Panc1 (cell line): ENCODE measurements around the gene CREB5. TPM values are rescaled to one million over a fixed set of nuclear protein-coding genes. Genes with fewer than 3 reads are reported as not detected.
A peak's percentile ranks its signal among the peaks of the same experiment; 100 is the strongest.

ENCODE experiments used
- ATAC-seq: fragments of 200-7000 bp; cut with Tn5 transposase; 2 replicates; pipeline ENCODE4 v1.9.1; 2020; ENCODE audit warnings: mild to moderate bottlenecking, moderate library complexity
- BruUV-seq: library from RNA; stranded (reverse); fragments of 400-500 nt; replicated peaks from 2 replicates; lab custom pipeline; 2021; lab: Mats Ljungman, UMichigan
- CTCF ChIA-PET: fragments of 300-600 bp; sonication (Branson Sonifier 250); formaldehyde crosslinking; loops from one replicate; lab custom pipeline; 2022; ENCODE audit warnings: antibody characterized with exemption; lab: Charles Lee
- POLR2A ChIA-PET: fragments of 300-600 bp; sonication (Branson Sonifier 250); formaldehyde crosslinking; loops from one replicate; lab custom pipeline; 2022; ENCODE audit warnings: antibody characterized with exemption; lab: Charles Lee
- DNase-seq: peaks from one replicate; pipeline ENCODE4 v3.0.0-alpha.2; 2010; ENCODE audit warnings: low read depth, low spot score
- H3K27ac ChIP-seq: 2 replicates; pipeline ENCODE4 v1.5.1; 2011; ENCODE audit warnings: mild to moderate bottlenecking, low read length, inconsistent platforms
- H3K27me3 ChIP-seq: fragments of 200-500 bp; sonication (Bioruptor generic); 2 replicates; pipeline ENCODE4 v1.6.0; 2014; ENCODE audit warnings: low read length, inconsistent platforms; ENCODE audit not compliant: control insufficient read depth, insufficient read depth
- H3K36me3 ChIP-seq: fragments of 200-500 bp; sonication (Bioruptor generic); 2 replicates; pipeline ENCODE4 v1.5.1; 2014; ENCODE audit warnings: inconsistent platforms, mild to moderate bottlenecking, low read length, moderate library complexity; ENCODE audit not compliant: control insufficient read depth, insufficient read depth
- H3K4me1 ChIP-seq: 2 replicates; pipeline ENCODE4 v1.5.1; 2011; ENCODE audit warnings: inconsistent platforms, mild to moderate bottlenecking, low read length, moderate library complexity; ENCODE audit not compliant: control insufficient read depth, insufficient read depth
- H3K4me3 ChIP-seq, 2 experiments: 2 replicates each; pipeline ENCODE4 v1.5.1; 2011 to 2012; ENCODE audit warnings: low read depth in 2 of 2, low read length in 2 of 2, mild to moderate bottlenecking in 2 of 2, inconsistent platforms in 1 of 2, moderate library complexity in 1 of 2
- H3K9me3 ChIP-seq: fragments of 200-500 bp; sonication (Bioruptor generic); 2 replicates; pipeline ENCODE4 v1.5.1; 2014; ENCODE audit warnings: low read depth, mild to moderate bottlenecking, inconsistent platforms, low read length, moderate library complexity; ENCODE audit not compliant: control insufficient read depth, insufficient read depth
- POLR2AphosphoS5 ChIP-seq: IDR thresholded peaks from 2 replicates; pipeline ENCODE4 v1.6.1; 2012; ENCODE audit warnings: mild to moderate bottlenecking, low read depth, low read length, moderate library complexity
- SIN3A ChIP-seq: IDR thresholded peaks from 2 replicates; pipeline ENCODE4 v1.6.1; 2012; ENCODE audit warnings: low read depth, mild to moderate bottlenecking, low read length, moderate library complexity, borderline replicate concordance; ENCODE audit not compliant: insufficient read depth
- TCF7L2 ChIP-seq: IDR thresholded peaks from 2 replicates; pipeline ENCODE4 v1.6.1; 2011; ENCODE audit warnings: mild to moderate bottlenecking, low read depth, low read length, inconsistent platforms
- in situ Hi-C: cut with HindIII; loops from 2 replicates; pipeline ENCODE4 v1.10.0; 2016; ENCODE audit warnings: low sequenced_read_pairs, low pct_unique_long_range_greater_than_20kb
- intact Hi-C: fragments of 100-400 bp; cut with micrococcal nuclease; formaldehyde crosslinking; loops from one replicate; pipeline ENCODE4 v1.10.0; 2022; ENCODE audit not compliant: unreplicated experiment
- total RNA-seq: library from RNA; stranded (reverse); gene quantifications from one replicate; pipeline ENCODE4 v1.2.1, GENCODE V29; 2021; ENCODE audit not compliant: unreplicated experiment
- TF ChIP-seq, protein P1 (sequence below), 2 experiments: IDR thresholded peaks; 2 replicates each; pipeline ENCODE4 v1.6.1; 2011 to 2012; ENCODE audit warnings: low read depth in 2 of 2, control low read depth in 1 of 2, low read length in 1 of 2, mild to moderate bottlenecking in 1 of 2, moderate library complexity in 1 of 2; ENCODE audit not compliant: insufficient read depth in 1 of 2
- TF ChIP-seq, protein P2 (sequence below): fragments of 450-650 bp; IDR thresholded peaks from 2 replicates; pipeline ENCODE4 v1.5.1; 2017; ENCODE audit warnings: mild to moderate bottlenecking

Gene CREB5
- total RNA-seq, 1 experiment from 2014 or later = 3.1 TPM

DNA sequence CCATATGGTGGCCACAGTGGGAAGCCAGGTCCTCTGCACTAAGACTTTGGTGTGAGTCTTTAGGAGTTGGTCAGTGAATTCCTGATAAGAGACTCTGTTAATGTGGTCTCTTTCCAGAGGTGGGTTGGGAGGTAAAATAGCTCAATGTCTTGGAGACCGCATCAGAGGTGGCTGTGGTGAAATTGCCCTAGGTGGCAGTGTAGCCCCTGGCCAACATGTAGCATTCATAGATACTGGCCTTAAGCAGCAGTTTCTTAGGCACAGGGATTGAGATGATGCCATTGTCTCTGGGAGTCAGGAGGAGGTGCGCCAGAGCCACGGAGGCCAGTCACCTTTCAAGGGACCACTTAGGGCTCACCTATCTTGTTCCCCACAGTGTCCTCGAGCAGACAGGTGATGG is 202.8 kb downstream of the CREB5 start:
- CTCF ChIA-PET = interaction anchor here (0.6 to 1.0 kb wide), 2 partner anchors 266 to 307 kb away, joined by 3 to 4 read pairs; no protein-coding TSS in a partner anchor
- POLR2A ChIA-PET = no interaction called here
- no TSS peak for BruUV-seq
- H3K27me3 ChIP-seq = no peaks in the 10 kb centered on the region
- no peaks in the 10 kb centered on the region for H3K36me3 ChIP-seq
- no peaks in the 10 kb centered on the region for H3K9me3 ChIP-seq
- no peak for DNase-seq
- in situ Hi-C loops = no loop called here
- peak; percentile 66; the same call in 1 of the 2 replicates for ATAC-seq
- TF ChIP-seq SIN3A = no peak
- no peak for TF ChIP-seq TCF7L2
- TF ChIP-seq, protein P1, sequence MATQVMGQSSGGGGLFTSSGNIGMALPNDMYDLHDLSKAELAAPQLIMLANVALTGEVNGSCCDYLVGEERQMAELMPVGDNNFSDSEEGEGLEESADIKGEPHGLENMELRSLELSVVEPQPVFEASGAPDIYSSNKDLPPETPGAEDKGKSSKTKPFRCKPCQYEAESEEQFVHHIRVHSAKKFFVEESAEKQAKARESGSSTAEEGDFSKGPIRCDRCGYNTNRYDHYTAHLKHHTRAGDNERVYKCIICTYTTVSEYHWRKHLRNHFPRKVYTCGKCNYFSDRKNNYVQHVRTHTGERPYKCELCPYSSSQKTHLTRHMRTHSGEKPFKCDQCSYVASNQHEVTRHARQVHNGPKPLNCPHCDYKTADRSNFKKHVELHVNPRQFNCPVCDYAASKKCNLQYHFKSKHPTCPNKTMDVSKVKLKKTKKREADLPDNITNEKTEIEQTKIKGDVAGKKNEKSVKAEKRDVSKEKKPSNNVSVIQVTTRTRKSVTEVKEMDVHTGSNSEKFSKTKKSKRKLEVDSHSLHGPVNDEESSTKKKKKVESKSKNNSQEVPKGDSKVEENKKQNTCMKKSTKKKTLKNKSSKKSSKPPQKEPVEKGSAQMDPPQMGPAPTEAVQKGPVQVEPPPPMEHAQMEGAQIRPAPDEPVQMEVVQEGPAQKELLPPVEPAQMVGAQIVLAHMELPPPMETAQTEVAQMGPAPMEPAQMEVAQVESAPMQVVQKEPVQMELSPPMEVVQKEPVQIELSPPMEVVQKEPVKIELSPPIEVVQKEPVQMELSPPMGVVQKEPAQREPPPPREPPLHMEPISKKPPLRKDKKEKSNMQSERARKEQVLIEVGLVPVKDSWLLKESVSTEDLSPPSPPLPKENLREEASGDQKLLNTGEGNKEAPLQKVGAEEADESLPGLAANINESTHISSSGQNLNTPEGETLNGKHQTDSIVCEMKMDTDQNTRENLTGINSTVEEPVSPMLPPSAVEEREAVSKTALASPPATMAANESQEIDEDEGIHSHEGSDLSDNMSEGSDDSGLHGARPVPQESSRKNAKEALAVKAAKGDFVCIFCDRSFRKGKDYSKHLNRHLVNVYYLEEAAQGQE (IDR thresholded peaks at IDR 0.05; ENCODE audit: insufficient read depth in 1 of 2, low read depth in 2 of 2, low read length in 1 of 2) = no peak
- TF ChIP-seq, protein P2, sequence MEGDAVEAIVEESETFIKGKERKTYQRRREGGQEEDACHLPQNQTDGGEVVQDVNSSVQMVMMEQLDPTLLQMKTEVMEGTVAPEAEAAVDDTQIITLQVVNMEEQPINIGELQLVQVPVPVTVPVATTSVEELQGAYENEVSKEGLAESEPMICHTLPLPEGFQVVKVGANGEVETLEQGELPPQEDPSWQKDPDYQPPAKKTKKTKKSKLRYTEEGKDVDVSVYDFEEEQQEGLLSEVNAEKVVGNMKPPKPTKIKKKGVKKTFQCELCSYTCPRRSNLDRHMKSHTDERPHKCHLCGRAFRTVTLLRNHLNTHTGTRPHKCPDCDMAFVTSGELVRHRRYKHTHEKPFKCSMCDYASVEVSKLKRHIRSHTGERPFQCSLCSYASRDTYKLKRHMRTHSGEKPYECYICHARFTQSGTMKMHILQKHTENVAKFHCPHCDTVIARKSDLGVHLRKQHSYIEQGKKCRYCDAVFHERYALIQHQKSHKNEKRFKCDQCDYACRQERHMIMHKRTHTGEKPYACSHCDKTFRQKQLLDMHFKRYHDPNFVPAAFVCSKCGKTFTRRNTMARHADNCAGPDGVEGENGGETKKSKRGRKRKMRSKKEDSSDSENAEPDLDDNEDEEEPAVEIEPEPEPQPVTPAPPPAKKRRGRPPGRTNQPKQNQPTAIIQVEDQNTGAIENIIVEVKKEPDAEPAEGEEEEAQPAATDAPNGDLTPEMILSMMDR = peak; percentile 53
- no peak for TF ChIP-seq POLR2AphosphoS5
- H3K4me1 ChIP-seq = no peaks in the 10 kb centered on the region
- no peak overlapping the region for H3K27ac ChIP-seq
- intact Hi-C loops = no loop called here
- no peak overlapping the region for H3K4me3 ChIP-seq

DNA sequence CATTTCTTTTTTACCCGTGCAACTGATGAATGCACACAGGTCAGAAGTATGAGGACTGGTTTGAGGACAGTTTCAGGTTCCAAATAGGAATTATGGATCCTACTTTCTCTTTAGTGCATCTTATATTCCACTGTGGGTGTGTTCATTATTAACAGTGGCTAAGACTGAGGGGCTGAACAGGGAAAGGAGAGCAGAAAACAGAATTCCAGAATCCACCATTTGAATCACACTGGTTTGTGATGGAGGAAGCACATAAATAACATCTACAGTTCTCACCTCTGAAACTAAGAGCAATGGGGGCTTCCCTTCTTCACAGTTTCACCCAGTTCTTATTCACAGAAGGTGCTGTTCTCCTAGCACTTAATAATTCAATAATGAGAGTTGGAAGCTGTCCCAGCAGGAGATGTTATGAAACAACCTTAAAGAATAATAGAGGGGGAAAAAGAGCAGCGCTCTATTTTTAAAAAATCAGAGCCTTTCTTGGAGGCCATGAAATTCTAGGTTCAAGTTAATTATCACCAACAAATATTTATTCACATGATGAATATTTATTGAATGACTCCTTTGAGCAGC is 205.1 kb downstream of the CREB5 start:
- H3K27me3 ChIP-seq = no peaks in the 10 kb centered on the region
- H3K9me3 ChIP-seq = no peaks in the 10 kb centered on the region
- ATAC-seq (no peak), DNase-seq (no peak)
- ChIA-PET POLR2A (no interaction called here), CTCF (no interaction called here)
- intact Hi-C loops = no loop called here
- H3K4me3 ChIP-seq = no peak overlapping the region
- no peaks in the 10 kb centered on the region for H3K36me3 ChIP-seq
- H3K27ac ChIP-seq = no peak overlapping the region
- TF ChIP-seq TCF7L2 (no peak), SIN3A (no peak), POLR2AphosphoS5 (no peak)
- TF ChIP-seq, protein P2 = no peak
- TF ChIP-seq, protein P1 (IDR thresholded peaks at IDR 0.05; ENCODE audit: insufficient read depth in 1 of 2, low read depth in 2 of 2, low read length in 1 of 2) = no peak
- H3K4me1 ChIP-seq = no peaks in the 10 kb centered on the region
- BruUV-seq = no TSS peak
- in situ Hi-C loops = no loop called here
